CD4-positive, alpha-beta memory T cell (primary cell): Measurements from ENCODE around the gene STPG2. TPM values are rescaled to one million over a fixed set of nuclear protein-coding genes. Genes with fewer than 3 reads are reported as not detected.

Experiments used
- CTCF ChIA-PET: fragments of 350-600 bp; sonication (Branson Sonifier 250); formaldehyde crosslinking; loops from one replicate; lab custom pipeline; 2021; ENCODE audit warnings: inconsistent platforms; ENCODE audit not compliant: partially characterized antibody; lab: Charles Lee
- POLR2A ChIA-PET: fragments of 350-600 bp; sonication (Branson Sonifier 250); formaldehyde crosslinking; loops from one replicate; lab custom pipeline; 2021; ENCODE audit not compliant: partially characterized antibody; lab: Charles Lee
- DNase-seq, 5 donors: peaks; one replicate each; pipeline versions ENCODE4 v3.0.0 to v3.0.0-alpha.2; 2020 to 2022; ENCODE audit warnings: mixed read lengths in 1 of 5
- H3K27ac ChIP-seq: one replicate; pipeline ENCODE4 v1.7.0; 2013; ENCODE audit warnings: low read depth, low read length
- H3K27me3 ChIP-seq: 2 replicates; pipeline ENCODE4 v1.7.0; 2013; ENCODE audit warnings: mild to moderate bottlenecking, low read length, moderate library complexity; ENCODE audit not compliant: insufficient read depth
- H3K36me3 ChIP-seq: 2 replicates; pipeline ENCODE4 v1.7.0; 2013; ENCODE audit warnings: mild to moderate bottlenecking, low read length, moderate library complexity; ENCODE audit not compliant: insufficient read depth
- H3K4me1 ChIP-seq: 2 replicates; pipeline ENCODE4 v1.7.0; 2013; ENCODE audit warnings: mild to moderate bottlenecking, low read length, moderate library complexity; ENCODE audit not compliant: insufficient read depth
- H3K4me3 ChIP-seq, 2 donors: one replicate each; pipeline ENCODE4 v1.7.0; 2013; ENCODE audit warnings: low read length in 2 of 2, mild to moderate bottlenecking in 1 of 2
- H3K9me3 ChIP-seq, 2 donors: one replicate each; pipeline ENCODE4 v1.7.0; 2013; ENCODE audit warnings: low read length in 2 of 2, control low read depth in 1 of 2; ENCODE audit not compliant: control insufficient read depth in 1 of 2
- H3K27ac Mint-ChIP-seq, 7 donors: one replicate each; pipeline ENCODE4 v1.8.0; 2020 to 2021; ENCODE audit warnings: mixed read lengths in 7 of 7, mild to moderate bottlenecking in 6 of 7, inconsistent platforms in 3 of 7, moderate library complexity in 3 of 7
- H3K27me3 Mint-ChIP-seq, 2 donors: one replicate each; pipeline ENCODE4 v1.8.0; 2020 to 2021; ENCODE audit warnings: mixed read lengths in 2 of 2
- H3K36me3 Mint-ChIP-seq, 2 donors: one replicate each; pipeline ENCODE4 v1.8.0; 2020 to 2021; ENCODE audit warnings: mixed read lengths in 2 of 2, inconsistent platforms in 1 of 2, mild to moderate bottlenecking in 1 of 2
- H3K4me1 Mint-ChIP-seq, 4 donors: one replicate each; pipeline ENCODE4 v1.8.0; 2020 to 2021; ENCODE audit warnings: mixed read lengths in 4 of 4, mild to moderate bottlenecking in 1 of 4
- H3K4me3 Mint-ChIP-seq, 8 donors: one replicate each; pipeline ENCODE4 v1.8.0; 2020 to 2021; ENCODE audit warnings: mixed read lengths in 8 of 8, mild to moderate bottlenecking in 7 of 8, moderate library complexity in 6 of 8, inconsistent platforms in 3 of 8
- H3K9me3 Mint-ChIP-seq, 8 donors: one replicate each; pipeline ENCODE4 v1.8.0; 2020 to 2021; ENCODE audit warnings: mixed read lengths in 8 of 8, mild to moderate bottlenecking in 5 of 8, inconsistent platforms in 3 of 8, moderate library complexity in 1 of 8
- intact Hi-C: fragments of 100-400 bp; cut with micrococcal nuclease; formaldehyde crosslinking; loops from one replicate; pipeline ENCODE4 v1.15.1; 2023
- polyA plus RNA-seq, 2 donors: library from polyadenylated mRNA; unstranded; fragments of 300-500 nt; fragmentation: Illumina TruSeq; gene quantifications; one replicate each; pipeline ENCODE4 v1.2.3, GENCODE V29; 2021
- total RNA-seq, 2 experiments: library from RNA; stranded (reverse); gene quantifications; one replicate each; pipeline ENCODE4 v1.2.3, GENCODE V29; 2021

The STPG2 gene
- total RNA-seq = under 1 TPM; 0.47 to 0.84 TPM
- not detected for polyA plus RNA-seq

DNA sequence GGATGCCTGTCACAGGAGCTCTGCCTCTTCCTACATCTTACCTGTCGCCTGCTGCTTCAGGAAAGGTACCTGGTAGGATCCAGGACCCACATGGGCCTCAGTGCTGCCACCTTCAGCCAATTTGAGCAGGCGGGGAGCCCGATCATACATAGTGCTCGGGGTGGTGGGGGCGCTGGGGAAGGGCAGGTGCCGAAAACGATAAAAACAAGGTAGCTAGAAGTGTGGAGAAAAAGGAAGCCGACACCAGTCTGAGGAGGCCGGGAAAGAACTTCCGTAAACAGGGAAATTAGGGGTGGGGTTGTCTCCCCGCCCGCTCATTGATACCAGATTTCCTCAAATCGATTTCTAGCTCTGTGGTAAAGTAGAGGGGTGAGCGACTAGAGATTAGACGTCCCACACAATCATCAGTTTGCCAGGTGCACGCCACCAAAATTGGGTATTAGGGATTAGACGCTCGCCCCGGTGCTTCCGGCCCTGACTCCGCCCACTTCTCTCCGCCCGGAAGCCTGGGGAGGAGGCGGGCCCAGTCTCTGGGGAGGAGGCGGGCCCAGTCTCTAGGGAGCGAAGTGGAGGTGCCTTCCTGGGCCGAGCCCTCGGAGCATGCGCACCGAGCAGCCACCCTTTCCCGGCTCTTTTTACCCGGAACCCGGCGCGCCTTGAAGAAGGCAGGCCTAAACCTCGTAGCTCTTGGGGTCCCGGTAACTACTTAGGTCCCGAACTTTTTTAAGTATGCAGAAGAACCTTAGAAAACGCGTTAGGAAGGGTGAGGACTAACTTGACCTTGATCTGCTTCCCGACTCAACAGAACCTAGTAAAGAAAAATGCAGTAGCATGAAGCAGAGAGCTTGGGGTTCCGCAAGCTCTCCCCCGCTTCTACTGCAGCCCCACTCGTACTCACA, at the start of gene STPG2:
TSS of gene STPG2 (minus strand) at position 476 of the 899 bp plus-strand sequence.
- H3K36me3 Mint-ChIP-seq = peaks cover 0 to 7% of the 10 kb centered on the region in 2 donors
- H3K27ac Mint-ChIP-seq = peak within 1 kb of the TSS; percentile 97 to 98 (median 97)
- ChIA-PET CTCF (interaction anchor here (0.6 to 4.1 kb wide), 23 partner anchors 12 to 1266 kb away, joined by 3 to 22 read pairs (median 3); partner anchors contain the start of genes EIF4E, METAP1 and RAP1GDS1), POLR2A (interaction anchor here (0.6 to 3.7 kb wide), 13 partner anchors 73 to 1803 kb away, joined by 3 to 50 read pairs (median 4); partner anchors contain the start of genes ADH5, DAPP1, DNAJB14 and EIF4E)
- Histone ChIP-seq H3K36me3 (no peaks in the 10 kb centered on the region), H3K9me3 (no peaks in the 10 kb centered on the region), H3K27me3 (no peaks in the 10 kb centered on the region), H3K4me1 (peaks cover 23% of the 10 kb centered on the region), H3K27ac (peak within 1 kb of the TSS; percentile 74), H3K4me3 (peak within 1 kb of the TSS; percentile 67 to 69)
- H3K27me3 Mint-ChIP-seq = no peaks in the 10 kb centered on the region
- peaks cover 16 to 35% (median 23%) of the 10 kb centered on the region in 4 donors for H3K4me1 Mint-ChIP-seq
- H3K9me3 Mint-ChIP-seq = peaks cover 0 to 2% (median 0%) of the 10 kb centered on the region in 8 donors
- DNase-seq = peak; percentile 91 to 92 (median 92)
- peak within 1 kb of the TSS; percentile 88 to 96 (median 93) for H3K4me3 Mint-ChIP-seq
- intact Hi-C loops = loop anchor here (1.0 to 10.0 kb wide), 12 partner anchors 118 to 1952 kb away; partner anchors contain the start of genes ADH5, DAPP1, DNAJB14 and EIF4E

DNA sequence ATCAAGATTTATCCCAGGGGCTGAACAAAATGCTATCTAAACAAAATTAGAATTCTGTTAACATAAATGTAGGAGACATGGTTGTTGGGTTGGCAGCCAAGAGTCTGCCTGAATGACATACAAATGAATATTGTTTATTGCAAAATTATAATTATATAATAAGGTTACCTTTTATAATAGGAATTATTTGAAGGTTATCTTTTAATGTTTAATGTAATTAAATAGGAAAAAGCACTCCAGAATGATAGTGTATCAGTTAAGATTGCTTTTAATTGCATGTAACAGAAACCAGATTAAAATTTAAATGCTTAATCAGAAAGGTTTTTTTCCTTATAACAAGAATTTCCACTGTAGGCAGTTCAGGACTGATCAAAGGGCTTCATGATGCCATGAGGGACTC, 42.0 kb upstream of the STPG2 start:
- H3K27ac ChIP-seq = no peak overlapping the region
- H3K4me3 Mint-ChIP-seq = no peak overlapping the region
- no peaks in the 10 kb centered on the region for H3K27me3 ChIP-seq
- H3K9me3 Mint-ChIP-seq = peaks cover 0 to 2% (median 0%) of the 10 kb centered on the region in 8 donors
- H3K27me3 Mint-ChIP-seq = peaks cover 2 to 6% of the 10 kb centered on the region in 2 donors
- ChIA-PET CTCF (no interaction called here), POLR2A (no interaction called here)
- H3K36me3 Mint-ChIP-seq = no peaks in the 10 kb centered on the region
- H3K4me1 ChIP-seq = no peaks in the 10 kb centered on the region
- H3K4me3 ChIP-seq = no peak overlapping the region
- intact Hi-C loops = no loop called here
- H3K36me3 ChIP-seq = no peaks in the 10 kb centered on the region
- no peak for DNase-seq
- H3K4me1 Mint-ChIP-seq = no peaks in the 10 kb centered on the region
- H3K9me3 ChIP-seq = no peaks in the 10 kb centered on the region
- no peak overlapping the region for H3K27ac Mint-ChIP-seq

DNA sequence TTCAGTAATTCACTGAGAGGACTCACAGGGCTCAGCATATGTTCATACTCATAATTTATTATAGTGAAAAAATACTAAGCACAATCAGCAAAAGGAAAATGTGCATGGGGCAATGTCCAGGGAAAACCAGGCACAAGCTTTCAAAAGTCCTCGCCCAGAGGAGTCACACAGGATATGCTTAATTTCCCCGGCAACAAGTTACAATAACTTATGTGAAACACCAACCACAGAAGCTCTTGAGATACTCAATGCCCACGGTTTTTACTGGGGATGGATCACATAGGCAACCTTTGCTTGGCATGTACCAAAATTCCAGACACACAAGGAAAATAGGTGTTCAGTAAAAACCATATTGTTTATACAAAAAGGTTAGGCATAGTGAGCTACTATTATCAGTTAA, 38.5 kb upstream of the STPG2 start:
- intact Hi-C loops = no loop called here
- Histone ChIP-seq H3K4me1 (no peaks in the 10 kb centered on the region), H3K9me3 (no peaks in the 10 kb centered on the region), H3K27ac (no peak overlapping the region), H3K27me3 (no peaks in the 10 kb centered on the region), H3K36me3 (no peaks in the 10 kb centered on the region), H3K4me3 (no peak overlapping the region)
- no peak overlapping the region for H3K27ac Mint-ChIP-seq
- H3K4me1 Mint-ChIP-seq = no peaks in the 10 kb centered on the region
- H3K4me3 Mint-ChIP-seq = no peak overlapping the region
- no peak for DNase-seq
- no peaks in the 10 kb centered on the region for H3K9me3 Mint-ChIP-seq
- ChIA-PET CTCF (interaction anchor here (1.2 kb wide), 1 partner anchor 39 kb away, joined by 3 read pairs; the partner anchor contains the start of gene STPG2), POLR2A (no interaction called here)
- peaks cover 2% of the 10 kb centered on the region in 2 donors for H3K27me3 Mint-ChIP-seq
- H3K36me3 Mint-ChIP-seq = no peaks in the 10 kb centered on the region

DNA sequence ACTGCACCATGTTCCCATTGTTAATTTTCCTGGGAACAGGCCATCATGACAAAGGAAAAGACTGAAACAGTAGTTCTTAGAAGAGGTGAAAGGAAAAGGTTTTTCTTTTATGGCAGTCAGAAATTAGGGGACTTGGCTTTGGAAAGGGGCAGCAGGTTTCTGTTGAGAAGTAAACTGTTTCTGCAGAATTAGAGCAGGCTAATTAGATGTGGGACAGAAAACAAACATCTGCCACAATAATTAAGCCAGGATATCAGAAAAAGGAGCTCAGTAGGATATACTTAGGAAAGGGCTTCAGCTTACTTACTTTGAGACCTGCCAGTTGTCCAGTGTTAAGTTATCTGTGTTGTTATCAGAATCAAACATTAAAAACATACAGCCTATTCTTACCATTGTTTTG, 36.7 kb upstream of the STPG2 start:
- CTCF ChIA-PET = no interaction called here
- no peaks in the 10 kb centered on the region for H3K4me1 ChIP-seq
- no peak overlapping the region for H3K4me3 ChIP-seq
- no peak overlapping the region for H3K27ac ChIP-seq
- no peaks in the 10 kb centered on the region for H3K4me1 Mint-ChIP-seq
- H3K9me3 Mint-ChIP-seq = no peaks in the 10 kb centered on the region
- no peak overlapping the region for H3K27ac Mint-ChIP-seq
- no peaks in the 10 kb centered on the region for H3K36me3 Mint-ChIP-seq
- peaks cover 2% of the 10 kb centered on the region in 2 donors for H3K27me3 Mint-ChIP-seq
- no peaks in the 10 kb centered on the region for H3K36me3 ChIP-seq
- no peak overlapping the region for H3K4me3 Mint-ChIP-seq
- POLR2A ChIA-PET = no interaction called here
- no peak for DNase-seq
- intact Hi-C loops = no loop called here
- no peaks in the 10 kb centered on the region for H3K9me3 ChIP-seq
- H3K27me3 ChIP-seq = no peaks in the 10 kb centered on the region

DNA sequence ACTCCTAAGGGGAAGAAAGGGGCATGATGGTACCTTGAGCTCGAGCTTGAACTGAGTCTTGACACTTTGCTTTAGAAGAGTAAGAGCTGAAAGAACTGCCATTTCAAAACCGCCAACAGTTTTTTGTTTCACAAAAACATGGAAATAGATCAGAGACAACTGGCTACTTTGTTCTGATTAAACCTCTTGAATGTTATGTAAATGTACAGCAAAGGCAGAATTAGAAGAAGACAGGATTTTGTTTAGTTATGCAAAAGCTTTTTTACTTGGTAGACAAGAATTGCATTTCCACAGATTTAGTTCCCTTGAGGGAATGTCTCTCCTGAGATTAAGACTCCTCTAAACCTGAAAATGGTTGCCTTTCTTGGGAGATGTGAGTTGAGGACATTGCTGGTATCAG, 33.3 kb upstream of the STPG2 start:
- Mint-ChIP-seq H3K36me3 (no peaks in the 10 kb centered on the region), H3K27me3 (peaks cover 2% of the 10 kb centered on the region in 2 donors), H3K4me1 (no peaks in the 10 kb centered on the region), H3K27ac (no peak overlapping the region), H3K4me3 (no peak overlapping the region), H3K9me3 (no peaks in the 10 kb centered on the region)
- CTCF ChIA-PET = no interaction called here
- Histone ChIP-seq H3K27ac (no peak overlapping the region), H3K36me3 (no peaks in the 10 kb centered on the region), H3K9me3 (no peaks in the 10 kb centered on the region), H3K27me3 (no peaks in the 10 kb centered on the region), H3K4me3 (no peak overlapping the region), H3K4me1 (no peaks in the 10 kb centered on the region)
- POLR2A ChIA-PET = no interaction called here
- no peak for DNase-seq
- intact Hi-C loops = no loop called here

DNA sequence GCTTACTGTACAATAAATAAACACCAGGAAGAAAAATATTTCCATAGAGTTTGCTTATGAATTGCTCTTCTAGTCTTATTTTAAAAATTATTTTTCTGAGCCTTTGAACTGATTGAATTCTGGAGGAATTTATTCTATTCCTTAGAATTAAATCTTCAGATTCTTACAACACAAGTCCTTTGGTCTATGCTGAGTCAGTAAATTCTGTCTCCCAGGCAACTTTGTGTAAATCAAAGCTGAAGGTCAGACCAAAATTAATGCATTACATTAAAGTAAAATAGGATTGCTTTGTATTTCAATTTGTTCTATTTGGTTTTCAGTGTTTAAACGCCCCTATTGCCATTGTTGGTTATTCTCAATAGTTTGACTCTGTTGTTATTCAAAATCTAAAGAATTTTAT, 26.8 kb upstream of the STPG2 start:
- ChIA-PET POLR2A (no interaction called here), CTCF (no interaction called here)
- Histone ChIP-seq H3K27ac (no peak overlapping the region), H3K4me3 (no peak overlapping the region), H3K9me3 (no peaks in the 10 kb centered on the region), H3K36me3 (no peaks in the 10 kb centered on the region), H3K4me1 (no peaks in the 10 kb centered on the region), H3K27me3 (no peaks in the 10 kb centered on the region)
- no peaks in the 10 kb centered on the region for H3K27me3 Mint-ChIP-seq
- H3K9me3 Mint-ChIP-seq = no peaks in the 10 kb centered on the region
- DNase-seq = no peak
- no peak overlapping the region for H3K27ac Mint-ChIP-seq
- H3K4me3 Mint-ChIP-seq = no peak overlapping the region
- no peaks in the 10 kb centered on the region for H3K4me1 Mint-ChIP-seq
- no peaks in the 10 kb centered on the region for H3K36me3 Mint-ChIP-seq
- intact Hi-C loops = no loop called here

DNA sequence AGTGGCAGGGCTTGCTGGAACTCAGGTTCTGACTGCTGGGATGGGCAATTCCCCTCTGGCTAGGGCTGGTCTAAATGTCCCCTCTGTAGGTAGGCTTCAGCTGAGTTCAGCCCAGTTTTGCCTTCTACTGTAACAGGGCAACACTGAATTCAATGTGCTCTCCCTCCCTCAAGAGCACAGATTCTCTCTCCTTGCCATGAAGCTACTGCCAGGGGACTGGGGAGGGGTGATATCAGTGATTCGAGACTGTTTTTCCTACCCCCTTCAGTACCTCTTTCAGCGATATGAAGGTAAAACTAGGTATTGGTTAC, 23.4 kb upstream of the STPG2 start:
- no peak overlapping the region for H3K4me3 ChIP-seq
- H3K27ac ChIP-seq = no peak overlapping the region
- CTCF ChIA-PET = no interaction called here
- Mint-ChIP-seq H3K4me3 (no peak overlapping the region), H3K9me3 (peaks cover 0 to 2% (median 0%) of the 10 kb centered on the region in 8 donors), H3K27ac (no peak overlapping the region), H3K27me3 (no peaks in the 10 kb centered on the region), H3K36me3 (no peaks in the 10 kb centered on the region), H3K4me1 (no peaks in the 10 kb centered on the region)
- DNase-seq = no peak
- H3K4me1 ChIP-seq = no peaks in the 10 kb centered on the region
- no peaks in the 10 kb centered on the region for H3K36me3 ChIP-seq
- no peaks in the 10 kb centered on the region for H3K9me3 ChIP-seq
- POLR2A ChIA-PET = no interaction called here
- H3K27me3 ChIP-seq = no peaks in the 10 kb centered on the region
- intact Hi-C loops = no loop called here
